HG03571 (cell line): Measurements from ENCODE around the gene PLEKHA1.

Experiments
- ATAC-seq: cut with Tn5 transposase; IDR thresholded peaks from one replicate; pipeline ENCODE4 v1.9.1; 2021; ENCODE audit not compliant: unreplicated experiment

Gene PLEKHA1

DNA sequence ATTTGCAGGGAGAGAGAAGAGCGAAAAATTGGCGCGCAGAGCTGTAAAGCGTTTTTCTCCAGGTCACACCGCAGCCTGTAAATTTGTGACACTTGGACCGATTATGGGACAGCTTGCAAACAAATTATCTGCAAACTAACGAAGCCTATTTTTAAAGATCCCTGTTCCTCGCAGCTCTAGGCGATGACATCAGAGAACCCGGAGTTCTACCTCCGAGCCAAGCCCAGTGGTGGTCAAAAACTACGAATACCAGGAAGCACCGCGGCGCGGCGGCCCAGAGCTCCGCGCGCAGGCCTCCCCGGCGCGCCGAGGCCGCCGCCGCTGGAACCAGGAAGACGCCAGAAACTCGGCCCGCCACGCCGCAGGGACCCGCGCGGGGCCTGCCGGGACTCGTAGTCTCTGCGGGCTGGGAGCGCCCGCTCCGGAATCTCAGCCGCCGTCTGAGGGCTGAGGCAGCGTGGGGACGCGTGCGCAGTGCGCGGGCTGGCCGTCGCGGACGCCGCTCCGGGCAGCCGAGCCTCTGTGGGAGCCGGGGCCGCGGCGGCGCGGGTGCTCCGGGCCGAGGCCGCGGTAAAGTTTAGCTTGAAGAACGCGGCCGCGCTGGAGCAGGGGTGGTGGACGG, at the start of gene PLEKHA1:
TSS of gene PLEKHA1 (plus strand) at position 472 of the 622 bp plus-strand sequence. CDS start 18,493 bp downstream, outside the sequence.
- peak; percentile 90 for ATAC-seq

DNA sequence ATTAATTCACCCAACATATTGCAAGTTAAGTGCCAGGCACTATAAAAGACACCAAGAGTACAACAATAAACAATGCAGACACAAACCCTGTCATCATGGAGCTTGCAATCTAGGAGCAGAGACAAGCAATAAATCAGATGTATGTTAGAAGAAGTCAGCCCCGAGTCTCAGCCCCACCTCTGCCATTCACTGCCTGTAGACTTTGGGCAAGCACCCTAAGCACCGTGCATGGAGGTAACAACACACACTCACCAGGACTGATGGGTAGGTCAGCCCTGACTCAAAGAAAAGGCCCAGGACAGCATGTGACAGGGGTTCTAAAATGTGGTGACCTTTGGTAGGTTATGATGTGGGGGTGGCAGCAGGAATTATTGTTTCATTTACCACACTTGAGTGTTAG, 49.3 kb upstream of the PLEKHA1 start:
- no peak for ATAC-seq

- no peak for ATAC-seq
Measured at GRCh38 chr10:122326385-122326784, 48.1 kb upstream of the PLEKHA1 start.

DNA sequence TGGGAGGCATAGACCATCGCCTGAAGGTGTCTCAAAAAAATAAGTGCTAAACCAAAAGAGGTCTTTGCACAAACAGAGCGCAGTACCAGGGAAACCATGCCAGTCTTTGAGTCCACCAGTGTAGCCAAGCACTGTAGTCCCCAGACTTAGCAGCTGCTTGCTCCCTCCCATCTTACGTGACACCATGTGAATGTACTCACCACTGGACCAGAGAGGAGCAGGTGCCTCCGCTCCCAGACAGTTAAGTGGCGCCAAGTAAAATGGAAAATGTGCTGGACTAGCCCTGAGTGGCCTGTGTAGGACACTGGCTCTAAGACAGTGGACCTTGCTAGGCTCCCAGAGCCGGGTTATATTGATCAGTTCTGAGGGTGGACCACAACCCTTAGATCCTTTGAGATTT, 47.7 kb upstream of the PLEKHA1 start:
- no peak for ATAC-seq

GRCh38 chr10:122327237-122328206, 47.0 kb upstream of the PLEKHA1 start:
- no peak for ATAC-seq

DNA sequence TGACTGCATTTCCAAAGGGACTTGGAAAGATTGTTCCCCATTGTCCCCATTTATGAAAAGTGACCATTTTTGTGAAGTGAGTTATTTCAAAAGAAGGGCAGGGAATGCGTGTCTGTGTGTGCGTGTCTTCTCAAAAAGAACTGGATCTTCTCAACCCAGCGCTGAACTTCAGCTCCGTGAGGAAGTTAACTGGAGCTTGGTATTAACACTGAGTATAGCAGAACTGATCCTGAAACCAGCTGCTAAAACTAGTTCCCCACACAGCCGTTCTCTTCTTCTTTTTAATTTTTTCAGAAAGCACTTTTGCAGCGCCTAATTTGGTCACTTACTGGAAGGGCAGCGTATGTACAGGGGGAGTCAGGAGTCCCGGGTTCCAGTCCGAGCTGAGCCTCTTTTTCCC, 45.8 kb upstream of the PLEKHA1 start:
- no peak for ATAC-seq

DNA sequence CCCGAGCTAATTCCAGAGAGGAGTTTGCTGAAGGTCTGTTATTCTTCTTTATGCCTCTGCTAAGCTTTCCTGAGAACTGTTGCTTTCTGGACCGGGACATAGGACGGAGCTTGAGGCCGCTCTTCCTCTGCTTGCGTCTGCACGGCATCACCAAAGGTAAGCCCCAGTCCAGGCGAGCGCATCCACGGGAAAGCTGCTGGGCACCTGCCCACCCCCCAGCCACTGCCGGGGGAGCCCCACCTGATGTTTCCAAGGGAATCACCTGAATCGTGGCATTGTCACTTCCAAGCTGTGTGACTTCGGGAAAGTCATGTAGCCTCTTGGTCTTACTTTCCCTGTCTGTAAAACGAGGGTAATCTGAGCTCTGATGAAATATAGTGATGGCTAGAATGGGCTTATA, 45.1 kb upstream of the PLEKHA1 start:
- no peak for ATAC-seq

DNA sequence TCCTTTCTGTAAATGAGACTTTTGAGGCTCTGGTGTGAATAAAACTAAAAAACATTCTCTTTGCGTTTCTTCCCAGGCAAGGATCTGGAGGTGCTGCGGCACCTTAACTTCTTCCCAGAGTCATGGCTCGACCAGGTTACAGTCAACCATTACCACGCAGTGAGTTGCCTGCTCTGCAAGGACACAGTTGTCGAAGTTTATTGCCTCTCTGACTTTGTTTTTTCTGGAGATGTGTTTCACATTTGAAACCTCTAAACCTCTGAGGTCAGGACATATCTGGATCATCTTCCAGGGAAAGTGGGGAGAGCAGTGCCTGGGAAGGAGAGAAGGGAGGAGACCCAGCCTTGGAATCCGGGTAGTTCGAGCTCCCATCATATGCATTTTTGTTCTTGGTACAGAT, 43.4 kb upstream of the PLEKHA1 start:
- ATAC-seq, result no peak

GRCh38 chr10:122331615-122332446, 42.7 kb upstream of the PLEKHA1 start:
- no peak for ATAC-seq

GRCh38 chr10:122333037-122333436, 41.5 kb upstream of the PLEKHA1 start:
- ATAC-seq, result no peak

DNA sequence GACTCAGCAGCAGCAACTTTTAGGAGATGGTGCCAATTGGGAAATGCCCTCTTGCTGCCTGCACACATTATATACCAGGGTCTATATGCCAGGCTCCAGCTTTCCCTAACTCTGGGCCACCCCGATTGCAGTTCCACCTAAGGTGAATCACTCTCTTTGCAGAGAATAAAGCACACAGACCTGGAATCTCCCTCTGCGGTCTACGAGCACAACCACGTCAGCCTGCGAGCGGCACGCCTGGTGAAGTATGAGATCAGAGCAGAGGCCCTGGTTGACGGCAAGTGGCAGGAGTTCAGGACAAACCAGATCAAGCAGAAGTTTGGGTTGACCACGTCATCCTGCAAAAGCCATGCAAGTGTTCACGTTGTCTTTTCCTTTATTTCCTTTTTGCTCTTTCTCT, 38.2 kb upstream of the PLEKHA1 start:
- no peak for ATAC-seq

DNA sequence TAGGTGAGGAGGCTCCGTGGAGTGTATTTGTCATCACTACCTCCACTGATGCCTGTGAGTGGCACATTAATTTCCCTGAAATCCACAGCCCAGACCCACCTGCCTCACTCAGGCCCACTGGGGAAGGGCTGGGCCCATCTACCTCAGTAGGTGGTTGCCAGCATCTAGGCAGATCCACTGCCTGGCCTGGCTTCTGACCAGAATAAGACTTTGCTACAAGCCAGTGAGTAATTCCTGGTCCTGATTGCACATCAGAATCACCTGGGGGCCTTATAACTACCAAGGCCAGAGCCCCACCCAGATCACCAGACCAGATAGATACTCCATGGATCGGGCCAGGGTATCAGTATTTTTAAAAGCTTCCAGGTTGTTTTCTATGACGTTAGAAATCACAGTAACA, 37.5 kb upstream of the PLEKHA1 start:
- no peak for ATAC-seq

DNA sequence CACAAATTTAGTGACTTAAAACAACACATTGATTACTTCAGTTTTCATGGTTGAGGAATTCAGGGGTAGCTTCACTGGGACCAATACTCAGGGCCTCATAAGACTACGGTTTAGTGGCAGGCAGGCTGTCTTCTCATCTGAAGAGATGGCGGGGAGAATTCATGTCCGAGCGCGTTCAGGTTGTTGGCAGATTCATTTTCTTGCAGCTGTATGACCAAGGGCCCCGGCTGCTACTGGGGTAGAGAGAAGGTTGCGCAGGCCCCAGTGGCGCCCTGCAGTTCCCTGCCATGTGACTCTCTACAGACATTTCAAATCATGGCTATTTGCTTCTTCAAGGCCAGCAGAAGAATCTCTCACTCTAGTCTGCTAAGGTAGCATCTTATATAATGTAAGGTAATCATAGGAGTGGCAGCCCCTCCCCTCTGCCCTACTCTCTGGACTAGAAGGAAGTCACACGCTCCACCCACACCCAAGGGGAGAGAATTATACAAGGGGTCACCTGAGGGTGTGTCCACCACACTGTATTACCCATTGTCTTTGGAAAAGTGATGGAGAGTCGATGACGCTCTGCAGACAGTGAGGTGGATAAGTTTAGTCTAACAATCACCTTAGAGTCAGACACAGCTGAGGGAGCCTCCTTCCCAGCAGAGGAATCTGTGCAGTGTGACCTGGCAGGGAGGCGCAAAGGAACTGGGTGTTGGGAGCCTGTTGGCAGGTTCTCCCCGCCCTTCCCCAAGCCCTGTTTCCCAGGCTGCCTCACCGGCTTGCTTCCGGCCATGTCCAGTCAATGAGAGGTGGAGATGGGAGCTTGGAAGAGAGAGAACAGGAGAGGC, 35.7 kb upstream of the PLEKHA1 start:
- ATAC-seq, result no peak

DNA sequence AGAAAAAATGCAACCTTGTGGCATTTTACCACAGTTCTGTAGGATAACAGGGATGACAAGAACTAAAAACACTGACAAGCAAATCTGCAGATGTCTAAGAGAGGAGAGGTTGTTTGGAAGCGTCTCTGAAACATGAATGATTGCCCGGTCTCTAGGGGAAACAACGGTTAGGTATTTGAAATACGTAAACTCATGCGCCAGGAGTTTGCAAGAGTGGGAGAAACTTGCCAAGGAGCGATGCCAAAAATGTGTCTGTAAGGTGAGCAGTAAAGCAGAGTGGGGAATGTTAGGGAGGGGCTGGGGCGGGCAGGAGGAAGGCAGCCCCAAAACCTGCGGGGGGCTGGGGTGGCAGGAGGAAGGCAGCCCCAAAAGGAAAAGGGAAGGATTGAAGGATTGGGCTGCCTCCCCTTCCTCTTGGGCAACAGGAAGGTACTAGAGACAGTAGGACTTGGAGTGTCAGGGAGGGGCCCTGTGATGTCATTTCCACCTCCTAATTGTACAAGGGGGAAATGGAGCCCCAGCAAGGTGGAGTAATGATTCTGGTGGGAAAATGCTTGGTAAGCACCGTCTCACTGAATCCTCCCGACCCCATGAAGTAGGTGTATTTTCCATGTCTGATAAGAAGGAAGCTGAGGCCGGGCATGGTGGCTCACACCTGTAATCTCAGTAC, 33.2 kb upstream of the PLEKHA1 start:
- no peak for ATAC-seq

GRCh38 chr10:122342293-122343134, 32.0 kb upstream of the PLEKHA1 start:
- ATAC-seq, result no peak

DNA sequence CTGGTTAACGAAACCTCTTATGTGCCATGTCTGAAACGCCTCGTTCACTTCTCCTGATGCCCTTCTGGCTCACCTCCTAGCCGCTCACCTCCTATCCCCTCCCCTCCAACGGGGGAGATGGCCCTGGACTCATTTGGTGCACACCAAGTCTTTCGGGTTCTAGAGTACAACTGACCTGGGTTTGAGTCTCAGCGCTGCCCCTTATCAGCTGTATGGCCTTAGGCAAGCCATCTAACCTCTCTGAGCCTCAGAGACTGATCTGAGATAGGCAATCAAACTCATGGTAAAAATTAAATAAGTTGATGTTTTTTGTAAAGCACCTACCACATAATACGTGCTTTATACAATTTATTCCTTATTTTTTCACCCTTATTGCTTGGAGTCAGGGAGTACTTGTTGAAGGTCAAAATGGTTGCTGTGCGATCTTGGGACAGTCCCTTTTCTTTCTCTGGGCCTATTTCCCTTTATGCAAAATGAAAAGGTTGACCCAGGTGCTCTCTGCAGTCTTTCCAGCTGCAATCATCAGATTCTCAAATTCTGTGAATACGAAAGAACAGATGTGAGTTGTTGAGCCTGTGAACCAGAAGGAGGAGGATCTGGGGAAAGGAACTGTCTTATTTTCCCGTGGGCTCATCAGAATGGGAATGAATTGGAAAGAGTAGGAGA, 31.2 kb upstream of the PLEKHA1 start:
- no peak for ATAC-seq

GRCh38 chr10:122343936-122344335, 30.6 kb upstream of the PLEKHA1 start:
- no peak for ATAC-seq

DNA sequence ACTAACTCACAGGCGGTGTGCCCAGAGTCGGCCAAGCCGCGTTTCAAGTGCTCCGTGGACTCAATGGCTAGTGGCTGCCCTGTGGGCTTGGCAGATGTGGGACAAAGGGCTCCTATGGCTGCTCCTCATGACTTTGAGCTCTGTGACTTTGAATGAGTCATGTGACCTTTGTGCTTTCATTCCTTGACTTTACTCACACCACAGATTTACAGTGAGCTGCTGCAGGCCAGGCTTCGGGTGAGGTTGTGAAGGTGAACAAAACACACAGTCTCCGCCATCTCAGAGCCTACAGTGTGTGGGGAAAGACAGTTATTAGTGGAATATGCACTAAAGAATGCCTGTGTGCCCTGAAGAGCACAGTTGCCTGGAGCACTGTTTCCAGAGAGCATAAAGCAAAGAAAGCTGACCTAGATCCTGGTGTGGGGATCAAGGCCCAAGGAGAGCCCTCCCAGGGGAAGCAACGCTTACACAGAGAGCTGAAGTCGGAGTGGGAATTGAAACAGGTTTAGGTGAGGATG, 29.7 kb upstream of the PLEKHA1 start:
- ATAC-seq, result no peak
